Measurements from ENCODE around the gene CTXND2. TPM values are rescaled to one million over a fixed set of nuclear protein-coding genes. Genes with fewer than 3 reads are reported as not detected.
"Not testable (repeated sequence)": the region's sequence is repeated elsewhere in the genome, so short reads cannot be mapped to it uniquely, and the experiment has no call there.

CTXND2 gene
- total and polyA plus RNA-seq, 5 donors from 2014 or later = not detected

- peak overlapping the region; percentile 52 for H3K27ac ChIP-seq (ENCODE audit: insufficient read depth, low read length, poor library complexity, severe bottlenecking)
- Mint-ChIP-seq H3K4me3 (peak overlapping the region; percentile 90 to 97 (median 96)), H3K9me3 (no peaks in the 10 kb centered on the region), H3K27me3 (no peaks in the 10 kb centered on the region), H3K4me1 (peaks cover 15 to 54% (median 33%) of the 10 kb centered on the region in 4 donors), H3K36me3 (peaks cover 19% of the 10 kb centered on the region), H3K27ac (peak overlapping the region; percentile 61 to 97 (median 96))
- H3K9me3 ChIP-seq (ENCODE audit: control insufficient read depth in 2 of 2, low read length in 2 of 2) = no peaks in the 10 kb centered on the region
- ATAC-seq (ENCODE audit: low read depth in 2 of 2) (no peak), DNase-seq (peak in 2 of 3 donors; percentile 20 to 34)
- H3K27me3 ChIP-seq (ENCODE audit: control insufficient read depth, insufficient read depth, low read length) = no peaks in the 10 kb centered on the region
- H3K36me3 ChIP-seq (ENCODE audit: control insufficient read depth, insufficient read depth, low read length) = peaks cover 2% of the 10 kb centered on the region
- H3K4me1 ChIP-seq (ENCODE audit: control insufficient read depth, insufficient read depth, low read length, poor library complexity, severe bottlenecking) = peaks cover 30% of the 10 kb centered on the region
- peak overlapping the region; percentile 94 for H3K4me3 ChIP-seq (ENCODE audit: low read depth, low read length)
Observed at GRCh38 chr1:150874455-150875196, 12.3 kb upstream of the CTXND2 start.

- H3K4me3 Mint-ChIP-seq = peak overlapping the region; percentile 90 to 97 (median 96)
- no peaks in the 10 kb centered on the region for H3K9me3 Mint-ChIP-seq
- Histone ChIP-seq H3K4me3 (ENCODE audit: low read depth, low read length) (peak overlapping the region; percentile 94), H3K27ac (ENCODE audit: insufficient read depth, low read length, poor library complexity, severe bottlenecking) (peak overlapping the region; percentile 85), H3K4me1 (ENCODE audit: control insufficient read depth, insufficient read depth, low read length, poor library complexity, severe bottlenecking) (peaks cover 26% of the 10 kb centered on the region), H3K9me3 (ENCODE audit: control insufficient read depth in 2 of 2, low read length in 2 of 2) (no peaks in the 10 kb centered on the region), H3K27me3 (ENCODE audit: control insufficient read depth, insufficient read depth, low read length) (no peaks in the 10 kb centered on the region), H3K36me3 (ENCODE audit: control insufficient read depth, insufficient read depth, low read length) (peaks cover 2% of the 10 kb centered on the region)
- H3K4me1 Mint-ChIP-seq = peaks cover 15 to 48% (median 30%) of the 10 kb centered on the region in 4 donors
- peaks cover 16% of the 10 kb centered on the region for H3K36me3 Mint-ChIP-seq
- H3K27ac Mint-ChIP-seq = peak overlapping the region; percentile 48 to 97 (median 96)
- no peaks in the 10 kb centered on the region for H3K27me3 Mint-ChIP-seq
- ATAC-seq (ENCODE audit: low read depth in 2 of 2) (no peak), DNase-seq (peak in 2 of 3 donors; percentile 8 to 9)
Observed at GRCh38 chr1:150875197-150876118, 11.5 kb upstream of the CTXND2 start.

- ATAC-seq (ENCODE audit: low read depth in 2 of 2) = peak; percentile 24 to 29
- Mint-ChIP-seq H3K27ac (peak overlapping the region; percentile 48 to 97 (median 96)), H3K4me1 (peaks cover 15 to 43% (median 28%) of the 10 kb centered on the region in 4 donors), H3K9me3 (no peaks in the 10 kb centered on the region), H3K4me3 (peak overlapping the region; percentile 90 to 97 (median 96)), H3K27me3 (peaks cover 2% of the 10 kb centered on the region), H3K36me3 (peaks cover 16% of the 10 kb centered on the region)
- Histone ChIP-seq H3K9me3 (ENCODE audit: control insufficient read depth in 2 of 2, low read length in 2 of 2) (no peaks in the 10 kb centered on the region), H3K27me3 (ENCODE audit: control insufficient read depth, insufficient read depth, low read length) (no peaks in the 10 kb centered on the region), H3K4me1 (ENCODE audit: control insufficient read depth, insufficient read depth, low read length, poor library complexity, severe bottlenecking) (peaks cover 24% of the 10 kb centered on the region), H3K27ac (ENCODE audit: insufficient read depth, low read length, poor library complexity, severe bottlenecking) (peak overlapping the region; percentile 85), H3K36me3 (ENCODE audit: control insufficient read depth, insufficient read depth, low read length) (peaks cover 2% of the 10 kb centered on the region), H3K4me3 (ENCODE audit: low read depth, low read length) (peak overlapping the region; percentile 94)
- DNase-seq = no peak
Observed at GRCh38 chr1:150876119-150876454, 10.8 kb upstream of the CTXND2 start.

- not testable (repeated sequence) for H3K36me3 Mint-ChIP-seq; DNase-seq; H3K4me3 ChIP-seq (ENCODE audit: low read depth, low read length); H3K27ac Mint-ChIP-seq; H3K4me3 Mint-ChIP-seq; ATAC-seq (ENCODE audit: low read depth in 2 of 2); H3K27ac ChIP-seq (ENCODE audit: insufficient read depth, low read length, poor library complexity, severe bottlenecking); H3K27me3 ChIP-seq (ENCODE audit: control insufficient read depth, insufficient read depth, low read length); H3K36me3 ChIP-seq (ENCODE audit: control insufficient read depth, insufficient read depth, low read length); H3K9me3 ChIP-seq (ENCODE audit: control insufficient read depth in 2 of 2, low read length in 2 of 2); H3K9me3 Mint-ChIP-seq
- peaks cover 13% of the 10 kb centered on the region for H3K27me3 Mint-ChIP-seq
- peaks cover 19% of the 10 kb centered on the region for H3K4me1 ChIP-seq (ENCODE audit: control insufficient read depth, insufficient read depth, low read length, poor library complexity, severe bottlenecking)
- H3K4me1 Mint-ChIP-seq = peaks cover 15 to 28% (median 21%) of the 10 kb centered on the region in 4 donors
Observed at GRCh38 chr1:150878931-150879330, 8.0 kb upstream of the CTXND2 start.

GRCh38 chr1:150881331-150882070 is 5.4 kb upstream of the CTXND2 start:
- DNase-seq (no peak), ATAC-seq (ENCODE audit: low read depth in 2 of 2) (no peak)
- Mint-ChIP-seq H3K4me3 (peak overlapping the region in 1 of 4 donors; percentile 44), H3K9me3 (no peaks in the 10 kb centered on the region), H3K27me3 (peaks cover 13% of the 10 kb centered on the region), H3K27ac (no peak overlapping the region), H3K36me3 (no peaks in the 10 kb centered on the region), H3K4me1 (peaks cover 0 to 9% (median 2%) of the 10 kb centered on the region in 4 donors)
- H3K36me3 ChIP-seq (ENCODE audit: control insufficient read depth, insufficient read depth, low read length) = no peaks in the 10 kb centered on the region
- no peaks in the 10 kb centered on the region for H3K4me1 ChIP-seq (ENCODE audit: control insufficient read depth, insufficient read depth, low read length, poor library complexity, severe bottlenecking)
- H3K9me3 ChIP-seq (ENCODE audit: control insufficient read depth in 2 of 2, low read length in 2 of 2) = no peaks in the 10 kb centered on the region
- H3K27ac ChIP-seq (ENCODE audit: insufficient read depth, low read length, poor library complexity, severe bottlenecking) = no peak overlapping the region
- H3K4me3 ChIP-seq (ENCODE audit: low read depth, low read length) = no peak overlapping the region
- peaks cover 3% of the 10 kb centered on the region for H3K27me3 ChIP-seq (ENCODE audit: control insufficient read depth, insufficient read depth, low read length)

- not testable (repeated sequence) for H3K9me3 ChIP-seq (ENCODE audit: control insufficient read depth in 2 of 2, low read length in 2 of 2); ATAC-seq (ENCODE audit: low read depth in 2 of 2); H3K9me3 Mint-ChIP-seq; H3K27me3 ChIP-seq (ENCODE audit: control insufficient read depth, insufficient read depth, low read length); H3K27ac ChIP-seq (ENCODE audit: insufficient read depth, low read length, poor library complexity, severe bottlenecking); H3K36me3 ChIP-seq (ENCODE audit: control insufficient read depth, insufficient read depth, low read length); H3K4me3 ChIP-seq (ENCODE audit: low read depth, low read length); H3K4me1 ChIP-seq (ENCODE audit: control insufficient read depth, insufficient read depth, low read length, poor library complexity, severe bottlenecking); DNase-seq; H3K36me3 Mint-ChIP-seq; H3K4me1 Mint-ChIP-seq; H3K27ac Mint-ChIP-seq
- peak overlapping the region in 1 of 4 donors; percentile 58 for H3K4me3 Mint-ChIP-seq
- peaks cover 13% of the 10 kb centered on the region for H3K27me3 Mint-ChIP-seq
Observed at GRCh38 chr1:150883121-150883520, 3.8 kb upstream of the CTXND2 start.

GRCh38 chr1:150888727-150889126 is 1.8 kb downstream of the CTXND2 start:
- Histone ChIP-seq H3K9me3 (ENCODE audit: control insufficient read depth in 2 of 2, low read length in 2 of 2) (no peaks in the 10 kb centered on the region), H3K27me3 (ENCODE audit: control insufficient read depth, insufficient read depth, low read length) (no peaks in the 10 kb centered on the region), H3K27ac (ENCODE audit: insufficient read depth, low read length, poor library complexity, severe bottlenecking) (no peak overlapping the region), H3K4me3 (ENCODE audit: low read depth, low read length) (no peak overlapping the region), H3K4me1 (ENCODE audit: control insufficient read depth, insufficient read depth, low read length, poor library complexity, severe bottlenecking) (peaks cover 17% of the 10 kb centered on the region), H3K36me3 (ENCODE audit: control insufficient read depth, insufficient read depth, low read length) (no peaks in the 10 kb centered on the region)
- no peaks in the 10 kb centered on the region for H3K9me3 Mint-ChIP-seq
- H3K4me1 Mint-ChIP-seq = peaks cover 15 to 25% (median 21%) of the 10 kb centered on the region in 4 donors
- H3K4me3 Mint-ChIP-seq = no peak overlapping the region
- H3K27me3 Mint-ChIP-seq = peaks cover 1% of the 10 kb centered on the region
- no peak overlapping the region for H3K27ac Mint-ChIP-seq
- ATAC-seq (ENCODE audit: low read depth in 2 of 2) (no peak), DNase-seq (no peak)
- H3K36me3 Mint-ChIP-seq = no peaks in the 10 kb centered on the region
